Hepatocyte (in vitro differentiated cells): ENCODE data around the gene BTBD19. TPM values are rescaled to one million over a fixed set of nuclear protein-coding genes. Genes with fewer than 3 reads are reported as not detected.
"Not testable (repeated sequence)": the region's sequence is repeated elsewhere in the genome, so short reads cannot be mapped to it uniquely, and the experiment has no call there.

Experiments used
- DNase-seq: peaks from one replicate; pipeline ENCODE4 v3.0.0-alpha.2; 2016; ENCODE audit warnings: low spot score
- H2AFZ ChIP-seq: fragments of 200-600 bp; sonication (generic); 2 replicates; pipeline ENCODE4 v1.6.0; 2016; ENCODE audit warnings: antibody characterized with exemption, mild to moderate bottlenecking
- H3K27ac ChIP-seq: fragments of 200-600 bp; sonication (generic); 2 replicates; pipeline ENCODE4 v1.5.1; 2016; ENCODE audit warnings: mild to moderate bottlenecking
- H3K27me3 ChIP-seq: fragments of 200-600 bp; sonication (generic); 2 replicates; pipeline ENCODE4 v1.6.1; 2016
- H3K36me3 ChIP-seq: fragments of 200-600 bp; sonication (generic); replicated peaks from 2 replicates; pipeline ENCODE4 v1.5.1; 2016; ENCODE audit warnings: low read depth; ENCODE audit not compliant: insufficient read depth
- H3K4me1 ChIP-seq: fragments of 200-600 bp; sonication (generic); 2 replicates; pipeline ENCODE4 v1.5.1; 2016; ENCODE audit warnings: mild to moderate bottlenecking, moderate library complexity; ENCODE audit not compliant: insufficient read depth
- H3K4me2 ChIP-seq: fragments of 200-600 bp; sonication (generic); 2 replicates; pipeline ENCODE4 v1.6.0; 2016
- H3K4me3 ChIP-seq: fragments of 200-600 bp; sonication (generic); 2 replicates; pipeline ENCODE4 v1.5.1; 2016; ENCODE audit warnings: mild to moderate bottlenecking
- H3K79me2 ChIP-seq: fragments of 200-600 bp; sonication (generic); 2 replicates; pipeline ENCODE4 v1.6.0; 2017; ENCODE audit warnings: mild to moderate bottlenecking
- H3K9me2 ChIP-seq: fragments of 200-600 bp; sonication (generic); replicated peaks from 2 replicates; pipeline ENCODE4 v1.6.0; 2017; ENCODE audit warnings: mild to moderate bottlenecking; ENCODE audit not compliant: insufficient read depth
- H3K9me3 ChIP-seq: fragments of 200-600 bp; sonication (generic); 2 replicates; pipeline ENCODE4 v1.5.1; 2016; ENCODE audit warnings: low read depth, mild to moderate bottlenecking
- H4K20me1 ChIP-seq: fragments of 200-600 bp; sonication (generic); 2 replicates; pipeline ENCODE4 v1.6.0; 2016; ENCODE audit warnings: mild to moderate bottlenecking; ENCODE audit not compliant: insufficient read depth, poor library complexity, severe bottlenecking
- EZH2 ChIP-seq: fragments of 200-600 bp; sonication (generic); IDR thresholded peaks from 2 replicates; pipeline ENCODE4 v1.6.1; 2016; ENCODE audit warnings: antibody characterized with exemption, mild to moderate bottlenecking, borderline replicate concordance
- EZH2phosphoT487 ChIP-seq: fragments of 200-600 bp; sonication (generic); IDR thresholded peaks from one replicate; pipeline ENCODE4 v1.6.1; 2018; ENCODE audit warnings: antibody characterized with exemption, mild to moderate bottlenecking, low read depth, moderate library complexity; ENCODE audit not compliant: unreplicated experiment, severe bottlenecking
- WGBS: methylation state at CpG from one replicate; pipeline ENCODE4 v1.1.6; 2016; ENCODE audit warnings: low lambda C conversion rate; ENCODE audit errors: missing lambda C conversion rate; 5-methylcytosine and 5-hydroxymethylcytosine counted together
- polyA plus RNA-seq: library from polyadenylated mRNA; unstranded; fragments of >200 nt; fragmentation: Nextera tagmentation; extraction: Ambion mirVana; gene quantifications from 2 replicates; pipeline ENCODE4 v1.2.1, GENCODE V29; 2016
- total RNA-seq: library from RNA; depleted of rRNA; stranded (reverse); fragments of >200 nt; gene quantifications from 2 replicates; pipeline ENCODE4 v1.2.3, GENCODE V29; 2014
- TF ChIP-seq, protein P1 (sequence below): fragments of 200-600 bp; sonication (generic); IDR thresholded peaks from 2 replicates; pipeline ENCODE4 v1.5.1; 2016; ENCODE audit warnings: antibody characterized with exemption, mild to moderate bottlenecking; ENCODE audit not compliant: poor library complexity

The BTBD19 gene
- total RNA-seq (4.8 and 5.5 TPM in 2 replicates), polyA plus RNA-seq (16.8 and 20.6 TPM in 2 replicates)

- 27% methylated on average over 23 of the region's 23 CpGs for WGBS
- no peaks in the 10 kb centered on the region for H3K36me3 ChIP-seq
- no peaks in the 10 kb centered on the region for H4K20me1 ChIP-seq
- H3K9me3 ChIP-seq = no peaks in the 10 kb centered on the region
- H3K4me3 ChIP-seq = no peak within 1 kb of the TSS
- peak within 1 kb of the TSS; percentile 100 for H3K27ac ChIP-seq
- TF ChIP-seq EZH2phosphoT487 = no peak
- TF ChIP-seq, protein P1, sequence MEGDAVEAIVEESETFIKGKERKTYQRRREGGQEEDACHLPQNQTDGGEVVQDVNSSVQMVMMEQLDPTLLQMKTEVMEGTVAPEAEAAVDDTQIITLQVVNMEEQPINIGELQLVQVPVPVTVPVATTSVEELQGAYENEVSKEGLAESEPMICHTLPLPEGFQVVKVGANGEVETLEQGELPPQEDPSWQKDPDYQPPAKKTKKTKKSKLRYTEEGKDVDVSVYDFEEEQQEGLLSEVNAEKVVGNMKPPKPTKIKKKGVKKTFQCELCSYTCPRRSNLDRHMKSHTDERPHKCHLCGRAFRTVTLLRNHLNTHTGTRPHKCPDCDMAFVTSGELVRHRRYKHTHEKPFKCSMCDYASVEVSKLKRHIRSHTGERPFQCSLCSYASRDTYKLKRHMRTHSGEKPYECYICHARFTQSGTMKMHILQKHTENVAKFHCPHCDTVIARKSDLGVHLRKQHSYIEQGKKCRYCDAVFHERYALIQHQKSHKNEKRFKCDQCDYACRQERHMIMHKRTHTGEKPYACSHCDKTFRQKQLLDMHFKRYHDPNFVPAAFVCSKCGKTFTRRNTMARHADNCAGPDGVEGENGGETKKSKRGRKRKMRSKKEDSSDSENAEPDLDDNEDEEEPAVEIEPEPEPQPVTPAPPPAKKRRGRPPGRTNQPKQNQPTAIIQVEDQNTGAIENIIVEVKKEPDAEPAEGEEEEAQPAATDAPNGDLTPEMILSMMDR = no peak
- no peak for TF ChIP-seq EZH2
- H3K79me2 ChIP-seq = peaks cover 17% of the 10 kb centered on the region
- no peaks in the 10 kb centered on the region for H3K27me3 ChIP-seq
- H3K9me2 ChIP-seq = no peaks in the 10 kb centered on the region
- H3K4me1 ChIP-seq = peaks cover 51% of the 10 kb centered on the region
- peak within 1 kb of the TSS; percentile 75 for H3K4me2 ChIP-seq
- no peak within 1 kb of the TSS for H2AFZ ChIP-seq
- DNase-seq = peak; percentile 95
These were observed at the start of gene BTBD19 for GRCh38 chr1:44808063-44808937. Gene BTBD19, plus strand, starts transcription at chr1:44808523. Its CDS starts 298 bp downstream, at chr1:44808821.

DNA sequence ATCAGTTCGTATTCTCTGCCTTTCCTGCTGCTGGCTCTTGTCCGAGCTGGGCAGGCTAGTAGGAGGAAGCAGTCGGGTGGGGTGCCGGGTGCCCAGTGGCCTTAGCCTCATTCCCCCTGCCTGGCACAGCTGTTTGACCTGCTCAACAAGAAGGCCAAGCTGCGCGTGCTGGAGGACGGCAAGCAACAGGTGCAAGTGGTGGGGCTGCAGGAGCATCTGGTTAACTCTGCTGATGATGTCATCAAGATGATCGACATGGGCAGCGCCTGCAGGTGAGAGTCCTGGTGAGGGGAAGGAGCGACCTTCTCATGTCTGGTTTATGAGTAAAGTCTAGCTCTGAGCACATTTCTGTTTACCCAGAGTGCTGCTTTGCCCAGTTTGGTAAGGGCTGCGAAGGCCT is 49.2 kb upstream of the BTBD19 start:
- Histone ChIP-seq H3K9me2 (no peaks in the 10 kb centered on the region), H3K9me3 (no peaks in the 10 kb centered on the region), H4K20me1 (no peaks in the 10 kb centered on the region), H2AFZ (no peak overlapping the region), H3K4me2 (no peak overlapping the region), H3K36me3 (no peaks in the 10 kb centered on the region), H3K4me1 (no peaks in the 10 kb centered on the region), H3K4me3 (no peak overlapping the region), H3K27me3 (no peaks in the 10 kb centered on the region), H3K79me2 (no peaks in the 10 kb centered on the region), H3K27ac (no peak overlapping the region)
- no peak for TF ChIP-seq EZH2phosphoT487
- TF ChIP-seq EZH2 = no peak
- TF ChIP-seq, protein P1 = no peak
- no peak for DNase-seq
- WGBS = 96% methylated on average over 11 of the region's 11 CpGs

- Histone ChIP-seq H4K20me1 (no peaks in the 10 kb centered on the region), H3K36me3 (no peaks in the 10 kb centered on the region), H3K9me2 (no peaks in the 10 kb centered on the region), H3K79me2 (no peaks in the 10 kb centered on the region), H3K27ac (no peak overlapping the region), H3K9me3 (no peaks in the 10 kb centered on the region), H3K4me3 (no peak overlapping the region), H2AFZ (no peak overlapping the region), H3K4me2 (no peak overlapping the region), H3K4me1 (no peaks in the 10 kb centered on the region), H3K27me3 (no peaks in the 10 kb centered on the region)
- TF ChIP-seq, protein P1 = no peak
- TF ChIP-seq EZH2phosphoT487 (no peak), EZH2 (no peak)
- WGBS = 98% methylated on average over 3 of the region's 3 CpGs
- DNase-seq = no peak
These were observed 47.4 kb upstream of the BTBD19 start for GRCh38 chr1:44760876-44761275.

GRCh38 chr1:44766421-44766820 is 41.9 kb upstream of the BTBD19 start:
- H2AFZ ChIP-seq, H3K36me3 ChIP-seq, H4K20me1 ChIP-seq, H3K27me3 ChIP-seq, DNase-seq, H3K27ac ChIP-seq, H3K79me2 ChIP-seq, H3K4me1 ChIP-seq, H3K4me2 ChIP-seq, H3K9me3 ChIP-seq, H3K9me2 ChIP-seq, H3K4me3 ChIP-seq: not testable (repeated sequence)
- 96% methylated on average over 6 of the region's 6 CpGs for WGBS
